ENCODE data around the gene TCF7.

Gene TCF7

GRCh38 chr5:134131165-134131564, 16.7 kb downstream of the TCF7 start:
- no peak for DNase-seq (ENCODE audit: low read depth)

- DNase-seq (ENCODE audit: low read depth) = no peak
Measured at GRCh38 chr5:134131578-134132350, 17.3 kb downstream of the TCF7 start.

- peak; percentile 70 for DNase-seq (ENCODE audit: low read depth)
Measured at GRCh38 chr5:134132372-134133187, 18.1 kb downstream of the TCF7 start.

GRCh38 chr5:134133188-134133994, 18.9 kb downstream of the TCF7 start:
- DNase-seq (ENCODE audit: low read depth) = no peak

GRCh38 chr5:134133995-134134541, 19.6 kb downstream of the TCF7 start:
- no peak for DNase-seq (ENCODE audit: low read depth)

- no peak for DNase-seq (ENCODE audit: low read depth)
Measured at GRCh38 chr5:134135091-134135655, 20.7 kb downstream of the TCF7 start.

- no peak for DNase-seq (ENCODE audit: low read depth)
Measured at GRCh38 chr5:134136221-134136631, 21.7 kb downstream of the TCF7 start.

GRCh38 chr5:134136771-134137170, 22.3 kb downstream of the TCF7 start:
- no peak for DNase-seq (ENCODE audit: low read depth)

GRCh38 chr5:134138416-134139376, 24.2 kb downstream of the TCF7 start:
- peak; percentile 72 for DNase-seq (ENCODE audit: low read depth)

- no peak for DNase-seq (ENCODE audit: low read depth)
Measured at GRCh38 chr5:134139377-134139851, 24.9 kb downstream of the TCF7 start.

- no peak for DNase-seq (ENCODE audit: low read depth)
Measured at GRCh38 chr5:134139891-134140469, 25.5 kb downstream of the TCF7 start.

- peak; percentile 59 for DNase-seq (ENCODE audit: low read depth)
Measured at GRCh38 chr5:134140530-134141201, 26.2 kb downstream of the TCF7 start.

- no peak for DNase-seq (ENCODE audit: low read depth)
Measured at GRCh38 chr5:134141331-134142050, 27.0 kb downstream of the TCF7 start.

GRCh38 chr5:134142052-134142451, 27.6 kb downstream of the TCF7 start:
- DNase-seq (ENCODE audit: low read depth) = no peak

GRCh38 chr5:134142806-134143205, 28.3 kb downstream of the TCF7 start:
- no peak for DNase-seq (ENCODE audit: low read depth)

GRCh38 chr5:134143431-134143830, 28.9 kb downstream of the TCF7 start:
- no peak for DNase-seq (ENCODE audit: low read depth)

- DNase-seq (ENCODE audit: low read depth) = no peak
Measured at GRCh38 chr5:134143944-134144941, 29.8 kb downstream of the TCF7 start.
